Measurements from ENCODE around the gene FBXL7.

The FBXL7 gene

DNA sequence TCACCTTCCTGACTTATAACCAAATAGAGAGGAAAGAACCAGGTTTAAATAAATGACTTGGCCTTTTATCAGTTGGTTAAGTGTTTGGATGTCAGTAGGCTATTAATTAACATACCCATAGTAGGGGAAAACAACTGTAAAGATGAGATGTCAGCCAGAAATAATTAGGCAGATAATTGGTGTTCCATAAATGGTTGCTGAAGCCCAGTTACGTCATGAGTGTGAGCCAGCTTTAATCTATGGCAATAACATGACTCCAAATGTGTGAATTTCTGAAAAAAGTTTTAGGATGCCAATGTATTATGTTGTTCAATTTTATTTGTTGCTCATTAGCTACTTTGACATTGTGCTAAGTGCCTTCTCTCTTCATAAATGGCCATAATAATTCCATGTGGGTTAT is 180.5 kb downstream of the FBXL7 start:
- peak; percentile 51 for DNase-seq

DNA sequence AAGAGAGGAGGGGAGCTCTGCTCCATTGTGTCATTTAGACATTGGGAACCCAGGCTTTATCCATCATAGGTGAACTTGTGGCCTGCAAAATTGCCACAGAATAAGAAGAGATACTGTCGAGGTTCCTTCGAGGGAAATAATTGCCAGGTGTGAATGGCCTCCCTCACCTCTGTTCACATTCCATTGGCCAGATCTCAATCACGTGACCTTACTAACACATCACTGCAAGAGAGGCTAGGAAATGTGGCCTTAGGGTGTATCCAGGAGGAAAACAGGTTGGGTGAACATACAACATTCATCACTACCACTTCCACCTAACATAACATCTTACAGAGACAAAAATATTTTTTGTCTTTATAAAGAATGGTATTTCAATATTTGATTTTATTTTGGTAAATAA is 182.1 kb downstream of the FBXL7 start:
- DNase-seq = no peak

DNA sequence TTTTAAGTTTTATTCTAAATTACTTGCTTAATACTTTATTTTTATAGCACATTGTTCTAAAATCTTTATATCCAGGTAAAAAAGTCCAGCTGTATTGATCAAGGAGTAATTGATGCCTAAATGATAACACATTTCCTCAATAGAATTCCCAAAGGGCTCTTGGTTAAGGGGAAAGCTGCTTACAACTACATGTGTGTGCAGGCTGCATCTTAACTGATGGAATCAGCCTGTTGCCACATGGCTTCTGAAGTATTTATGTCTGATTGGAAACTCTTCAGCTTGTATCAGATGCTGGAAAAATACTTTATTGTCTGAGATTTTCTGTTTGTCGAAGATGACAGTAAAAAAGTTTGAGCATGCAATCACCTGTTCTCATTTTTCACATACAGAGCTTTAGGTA is 182.6 kb downstream of the FBXL7 start:
- no peak for DNase-seq

DNA sequence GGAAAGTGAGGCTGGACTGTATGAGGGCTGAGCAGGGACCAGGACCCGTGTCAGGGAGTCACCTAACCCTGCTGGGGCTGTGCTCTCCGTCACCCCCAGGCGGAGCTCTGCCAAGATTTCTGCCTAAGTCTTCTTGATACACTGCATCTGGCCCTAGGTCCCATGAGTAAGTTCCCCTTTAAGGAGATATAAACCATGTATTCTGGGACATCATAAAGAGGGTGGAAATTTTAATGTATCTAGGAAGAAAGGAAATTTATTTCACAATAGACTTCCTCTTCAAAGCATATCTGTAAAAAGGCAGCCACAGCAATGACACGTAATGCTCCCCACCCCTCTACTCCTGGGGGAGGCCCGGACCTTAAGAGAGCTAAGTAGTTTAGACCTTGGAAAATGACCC is 183.4 kb downstream of the FBXL7 start:
- no peak for DNase-seq

DNA sequence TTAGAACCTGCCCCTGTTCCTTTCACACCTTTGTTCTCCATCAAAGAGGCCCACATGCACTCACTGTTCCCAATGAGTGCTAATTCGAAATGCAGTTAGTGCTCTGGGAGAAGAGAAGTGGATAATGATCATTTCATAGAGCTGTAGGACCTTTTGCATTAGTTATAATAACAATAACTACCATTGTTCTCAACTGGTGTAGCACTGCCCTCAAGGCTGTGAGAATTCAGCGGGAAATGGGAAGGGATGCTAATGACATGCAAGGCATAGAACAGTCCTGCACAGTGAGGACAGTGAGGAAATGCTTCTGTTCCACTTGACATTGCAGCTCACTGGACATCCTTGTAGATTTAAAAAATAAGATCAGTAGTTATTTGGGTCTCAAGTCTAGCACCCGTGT is 187.4 kb downstream of the FBXL7 start:
- no peak for DNase-seq

DNA sequence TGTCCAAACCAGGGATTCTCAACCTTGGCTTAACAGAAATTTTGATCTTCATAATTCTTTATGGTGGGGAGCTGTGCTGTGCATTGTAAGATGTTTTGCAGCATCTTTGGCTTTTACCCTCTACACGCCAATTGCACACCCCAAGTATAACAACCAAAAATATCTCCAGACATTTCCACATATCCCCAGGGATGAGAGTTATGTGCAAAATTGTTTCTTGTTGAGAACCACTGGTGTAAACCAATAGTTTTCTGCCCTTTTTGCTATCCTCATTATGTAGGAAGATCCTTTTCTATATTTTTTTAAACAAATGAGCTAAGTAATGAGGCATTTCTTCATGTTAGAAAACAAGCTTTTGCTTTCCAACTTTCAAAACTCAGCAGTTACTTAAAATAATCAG is 189.9 kb downstream of the FBXL7 start:
- no peak for DNase-seq

DNA sequence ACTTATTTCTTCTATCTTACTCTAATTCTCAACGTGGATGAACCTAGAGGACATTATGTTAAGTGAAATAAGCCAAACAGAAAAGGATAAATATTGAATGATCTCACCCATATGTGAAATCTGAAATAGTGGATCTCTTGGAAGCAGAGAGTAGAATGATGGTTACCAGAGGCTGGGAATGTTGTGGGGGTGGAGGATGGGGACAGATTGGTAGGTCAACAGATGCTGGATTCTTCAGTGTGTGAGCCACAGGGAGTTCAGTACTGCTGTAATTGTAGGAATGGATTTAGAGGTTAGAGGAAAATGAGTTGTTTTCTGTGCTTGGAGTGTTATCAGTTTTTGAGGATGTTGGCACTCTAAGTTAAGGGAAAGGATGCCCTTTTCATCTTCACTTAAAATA is 190.6 kb downstream of the FBXL7 start:
- DNase-seq = peak; percentile 77

DNA sequence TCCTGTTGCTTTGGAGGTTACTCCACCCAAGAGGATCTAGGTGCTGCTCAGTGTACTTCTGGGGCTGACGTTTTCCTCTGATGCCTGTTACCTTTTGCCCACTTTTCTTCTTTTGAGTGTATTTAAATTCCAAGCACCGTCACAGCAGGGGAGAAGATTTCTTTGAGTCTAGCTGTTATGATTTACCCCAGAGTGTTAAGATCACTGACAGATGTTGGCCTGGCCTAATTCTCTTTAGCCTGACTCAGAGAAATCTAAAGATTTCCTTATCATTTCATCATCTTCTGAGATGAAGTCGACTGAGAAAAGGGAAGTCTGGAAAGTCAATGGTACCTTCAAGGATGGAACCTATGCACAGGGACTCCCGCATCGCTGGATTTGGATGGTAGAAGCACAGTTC is 191.5 kb downstream of the FBXL7 start:
- peak; percentile 93 for DNase-seq

DNA sequence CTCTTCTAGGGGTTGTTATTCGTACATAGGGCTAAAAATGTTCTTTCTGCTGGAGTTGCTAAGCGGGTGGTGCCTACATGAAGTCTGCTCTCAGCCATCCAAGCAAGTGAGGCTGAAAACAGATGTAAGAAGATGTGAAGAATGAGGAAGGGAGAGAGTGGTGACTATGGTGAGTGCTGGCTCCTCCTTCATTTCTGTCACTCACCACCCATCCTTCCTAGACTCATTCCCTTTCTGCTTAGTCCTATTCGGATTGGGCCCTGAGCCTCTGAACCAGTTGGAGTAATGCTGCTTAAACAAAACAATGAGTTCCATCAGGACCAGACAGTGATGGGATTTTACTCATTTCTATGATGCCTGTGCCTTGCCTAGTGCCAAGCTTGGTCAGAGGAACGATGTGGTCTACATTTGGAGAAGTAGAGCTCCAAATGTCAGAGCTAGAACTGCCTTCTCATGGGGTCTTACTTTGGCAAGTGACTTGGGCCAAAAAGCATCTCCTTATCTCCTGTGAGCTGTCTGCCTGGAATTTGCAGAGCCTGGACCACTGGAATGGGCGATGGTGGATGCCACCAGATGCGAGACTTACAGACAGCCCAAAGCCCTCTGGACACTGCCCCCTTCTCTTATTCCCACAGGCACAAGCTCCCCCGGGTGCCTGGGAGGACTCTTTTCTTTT is 192.9 kb downstream of the FBXL7 start:
- DNase-seq = peak; percentile 61

DNA sequence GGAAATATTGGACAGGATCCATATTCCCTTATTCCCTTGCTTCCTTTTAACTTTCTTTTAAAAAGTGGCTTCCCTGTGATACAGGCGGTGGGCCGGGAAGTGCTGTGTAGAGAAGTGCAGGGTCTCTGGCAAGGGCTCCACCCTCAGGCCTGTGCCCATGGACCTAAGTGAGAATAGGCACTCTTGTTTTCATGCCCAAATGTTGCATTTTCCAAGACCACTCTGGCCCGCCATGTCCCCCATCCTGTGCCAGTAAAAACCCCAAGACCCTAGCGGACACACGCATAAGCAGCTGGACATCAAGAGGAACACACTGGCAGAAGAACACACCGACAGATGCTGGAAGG is 193.4 kb downstream of the FBXL7 start:
- DNase-seq = no peak

DNA sequence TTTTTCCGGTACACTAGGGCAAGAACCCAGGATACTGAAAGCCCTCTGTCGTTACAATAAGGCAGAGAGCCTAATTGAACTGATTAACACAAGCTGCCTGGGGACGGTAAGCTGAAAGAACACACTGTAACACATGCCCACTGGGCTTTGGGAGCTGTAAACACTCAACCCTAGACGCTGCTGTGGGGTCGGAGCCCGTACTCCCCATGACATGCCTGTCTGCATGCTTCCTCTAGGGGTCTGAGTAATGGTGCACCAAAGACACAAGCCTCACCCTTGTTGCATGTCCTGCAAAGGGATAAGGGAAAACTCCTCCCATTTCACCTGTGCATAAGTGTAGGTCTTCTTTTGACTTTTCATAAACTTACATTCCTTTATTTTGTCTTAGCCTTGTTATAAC is 194.0 kb downstream of the FBXL7 start:
- DNase-seq = no peak

DNA sequence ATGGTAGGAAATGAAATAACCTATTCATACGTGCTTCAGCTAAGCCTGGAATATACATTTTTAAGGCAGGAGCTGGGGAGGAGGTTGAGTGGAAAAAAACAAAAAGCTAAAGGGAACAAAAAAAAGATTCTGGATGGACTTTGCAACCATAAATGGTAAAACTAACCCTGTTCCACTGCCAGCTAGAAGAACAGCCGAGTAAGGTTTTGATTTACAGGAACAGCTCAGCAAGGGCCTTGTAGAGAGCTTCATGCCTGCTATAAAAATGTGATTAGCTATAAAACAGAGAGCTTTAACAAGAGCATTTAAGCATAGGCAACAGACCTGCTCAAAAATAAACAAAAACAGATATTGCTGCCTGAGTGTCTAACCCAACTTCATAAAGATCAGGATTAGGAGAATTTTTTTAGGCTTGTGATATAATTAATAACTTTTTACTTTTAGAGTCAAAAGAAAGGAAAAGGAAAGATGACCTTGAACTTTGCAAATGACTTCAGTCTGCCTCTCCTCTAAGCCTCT is 194.8 kb downstream of the FBXL7 start:
- peak; percentile 86 for DNase-seq

DNA sequence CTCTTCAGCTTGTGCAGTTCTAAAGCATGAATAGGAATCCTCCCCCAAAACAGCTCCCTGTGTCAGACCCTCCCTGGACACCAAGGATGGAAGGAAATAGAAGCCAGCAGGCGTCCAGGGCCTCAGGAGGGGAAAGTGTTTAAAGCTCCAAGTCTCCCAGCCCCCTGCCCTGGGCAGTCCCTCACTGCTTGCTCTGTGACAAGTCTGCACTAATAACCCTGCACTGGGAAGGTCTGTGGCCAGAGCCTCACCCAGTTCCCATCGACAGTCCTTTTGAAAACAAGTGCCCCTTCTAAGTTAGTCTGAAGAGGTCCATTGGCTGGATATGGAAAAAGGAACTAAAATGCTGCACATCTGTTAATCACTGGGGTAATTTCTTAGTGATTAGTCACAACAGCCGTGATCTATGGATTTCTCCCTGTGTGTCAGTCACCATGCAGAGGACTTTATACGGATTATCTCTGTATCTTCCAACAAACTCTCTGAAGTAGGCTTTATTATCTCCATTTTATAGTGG is 195.3 kb downstream of the FBXL7 start:
- DNase-seq = peak; percentile 85

DNA sequence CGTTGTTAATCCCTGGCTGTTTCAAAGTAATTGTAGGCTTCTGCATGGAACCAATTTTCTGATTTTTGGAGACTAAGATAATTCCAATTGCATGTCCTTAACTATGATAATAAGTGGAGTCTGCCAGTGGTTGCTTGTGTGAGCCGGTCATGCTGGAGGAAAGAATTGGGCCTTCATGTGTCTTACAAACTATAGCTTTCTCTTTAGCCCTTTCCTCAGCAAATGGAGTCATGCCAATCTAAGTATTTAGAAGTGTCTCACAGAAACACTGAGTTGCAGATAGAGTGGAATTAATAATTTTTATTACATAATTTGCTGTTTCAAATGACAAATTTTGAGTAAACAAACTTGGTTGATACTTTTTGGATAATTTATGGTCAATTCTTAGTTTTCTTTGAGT is 200.4 kb downstream of the FBXL7 start:
- no peak for DNase-seq

DNA sequence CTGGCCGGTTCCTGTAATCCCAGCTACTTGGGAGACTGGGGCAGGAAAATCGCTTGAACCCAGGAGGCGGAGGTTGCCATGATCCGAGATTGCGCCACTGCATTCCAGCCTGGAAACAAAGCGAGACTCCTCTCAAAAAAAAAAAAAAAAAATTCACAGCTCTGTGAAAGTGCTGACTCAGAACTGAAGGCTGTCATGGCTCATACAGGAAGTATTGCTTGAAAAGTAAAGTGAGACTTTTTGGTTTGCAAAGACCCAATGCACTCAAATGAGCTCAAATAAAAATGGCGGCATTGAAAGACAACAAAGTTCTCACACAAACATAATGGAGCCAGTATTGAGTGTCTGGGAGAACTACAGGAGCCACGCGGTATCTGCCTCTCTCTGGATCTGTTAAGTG is 202.1 kb downstream of the FBXL7 start:
- DNase-seq = peak; percentile 75

DNA sequence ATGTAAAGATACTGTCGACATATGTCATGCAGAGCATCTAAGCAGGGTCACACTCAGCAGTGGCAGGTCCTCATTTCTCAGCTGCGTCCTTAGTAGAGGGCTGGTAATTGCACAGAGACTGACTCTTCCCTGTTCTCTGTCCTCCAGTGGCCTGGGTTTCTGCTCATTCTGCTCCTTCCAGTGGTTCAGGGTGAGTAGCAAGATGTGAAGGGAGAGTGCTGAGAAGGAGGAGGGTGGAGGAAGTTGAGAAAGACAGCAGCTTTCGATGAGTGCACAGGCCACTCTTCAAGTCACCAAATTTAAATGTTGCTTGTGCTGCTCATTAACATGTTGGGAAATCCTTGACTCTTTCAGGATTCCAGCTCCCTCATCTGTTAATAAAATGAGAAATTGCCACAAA is 203.9 kb downstream of the FBXL7 start:
- DNase-seq = peak; percentile 58

DNA sequence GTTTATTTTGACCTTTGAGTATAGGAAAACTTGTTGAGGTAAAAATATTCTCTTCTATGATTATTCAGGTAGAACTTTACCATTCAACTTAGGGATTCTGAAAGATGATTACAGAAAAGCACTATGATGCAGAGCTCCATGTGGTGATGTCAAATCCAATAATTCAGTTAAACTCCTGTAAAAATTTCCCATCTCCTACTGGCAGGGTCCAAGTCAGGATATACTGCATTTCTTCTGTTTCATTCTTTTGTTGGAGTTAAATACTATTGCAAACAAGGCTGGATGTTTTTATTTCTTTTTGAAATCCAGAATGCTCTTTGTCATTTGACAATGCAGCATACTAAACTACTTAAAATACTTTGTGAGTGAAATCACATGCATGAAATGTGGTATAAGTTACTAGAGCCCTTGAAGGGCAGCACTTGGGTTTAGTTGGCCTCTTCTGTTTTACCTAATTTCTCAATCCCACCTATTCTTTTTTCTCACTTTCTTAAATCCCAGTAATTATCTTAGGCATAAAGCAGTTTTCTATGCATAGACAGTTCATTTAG is 204.5 kb downstream of the FBXL7 start:
- peak; percentile 74 for DNase-seq

DNA sequence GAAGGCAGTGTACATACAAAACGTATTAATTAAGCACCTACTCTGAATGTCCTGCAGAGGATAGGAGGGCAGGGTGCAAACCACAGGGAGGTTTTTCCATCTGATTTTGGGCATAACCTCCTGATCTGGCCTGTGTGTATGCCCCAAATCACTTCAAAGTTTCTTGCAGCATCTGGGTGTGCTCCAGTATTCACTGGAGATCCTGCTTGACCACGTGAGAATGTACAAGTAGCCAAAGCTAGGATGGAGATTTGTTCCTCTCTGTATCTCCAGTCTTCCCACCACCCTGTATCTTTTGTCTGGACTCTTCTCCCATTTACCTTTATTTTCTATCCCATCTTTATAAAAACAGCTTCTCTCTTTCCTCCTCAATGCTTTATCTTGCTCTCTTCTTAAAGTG is 207.7 kb downstream of the FBXL7 start:
- no peak for DNase-seq

DNA sequence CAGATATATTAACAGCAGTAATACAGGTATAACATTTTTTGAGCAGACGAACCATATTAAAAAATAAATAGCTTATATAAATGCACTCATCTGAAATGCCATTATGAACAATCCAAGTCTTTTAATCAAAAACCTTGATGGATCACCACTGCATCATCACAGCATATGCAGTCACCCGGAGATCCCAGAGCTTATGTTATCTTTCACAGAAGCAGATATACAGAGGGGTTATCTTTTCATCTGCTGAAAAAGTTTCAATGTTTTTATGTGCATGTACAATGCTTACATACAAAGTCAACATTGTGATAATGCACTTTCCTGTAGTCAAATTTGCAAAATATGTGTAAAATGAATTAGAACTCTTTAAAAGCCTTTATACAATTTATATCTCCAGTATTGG is 211.9 kb downstream of the FBXL7 start:
- DNase-seq = no peak

DNA sequence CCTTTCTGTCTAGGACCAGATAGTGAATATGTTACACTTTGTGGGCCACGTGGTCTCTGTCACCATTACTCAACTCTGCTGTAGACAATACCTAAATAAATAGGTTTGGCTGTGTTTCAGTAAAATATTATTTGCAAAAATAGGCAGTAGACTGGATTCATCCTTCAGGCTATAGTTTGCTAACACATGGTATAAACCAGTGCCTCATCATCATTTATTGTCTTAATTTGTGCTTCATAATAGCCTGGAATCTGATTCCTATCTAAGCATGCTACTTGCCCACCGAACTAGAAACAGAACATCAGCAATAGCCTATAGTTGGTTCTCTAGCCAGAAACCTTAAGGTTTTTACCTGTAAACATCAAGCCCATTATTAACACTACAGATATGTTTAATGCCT is 215.6 kb downstream of the FBXL7 start:
- DNase-seq = no peak

DNA sequence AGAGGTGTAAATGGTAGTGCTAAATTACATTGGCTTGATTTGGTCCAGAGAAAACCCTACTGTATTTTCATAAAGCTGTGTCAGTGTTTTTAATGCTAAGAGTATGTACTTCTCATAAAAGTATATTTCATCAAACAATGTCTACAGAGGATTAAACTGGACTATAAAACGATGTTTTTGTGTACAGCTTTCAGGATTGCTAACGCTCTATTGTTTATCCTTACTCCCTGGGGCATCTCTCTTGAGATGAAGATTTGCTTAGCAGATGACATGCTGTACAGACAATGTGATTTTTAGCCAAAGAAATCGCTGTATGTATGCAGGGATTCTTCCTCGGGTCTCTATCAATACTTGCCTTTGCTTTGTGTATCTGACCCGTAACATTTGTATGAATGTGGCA is 216.0 kb downstream of the FBXL7 start:
- DNase-seq = no peak

DNA sequence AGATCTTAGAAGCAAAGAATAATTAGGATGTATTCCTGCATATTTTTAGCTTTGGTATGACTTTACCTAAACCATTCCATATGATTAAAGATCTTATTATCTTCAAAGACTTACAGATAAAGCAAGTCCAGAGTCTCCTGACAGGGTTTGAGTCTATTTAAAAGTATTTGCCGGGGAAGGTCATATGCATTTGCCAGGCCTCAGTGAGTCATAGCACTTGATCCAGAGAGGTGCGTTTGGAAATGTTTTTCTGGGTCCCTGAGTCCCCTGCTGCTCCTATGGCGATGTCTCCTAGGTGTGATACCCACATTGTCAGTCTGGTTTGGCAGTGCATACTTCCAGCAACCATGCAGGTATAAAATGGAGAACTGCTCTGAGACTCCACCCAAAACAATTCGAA is 217.0 kb downstream of the FBXL7 start:
- no peak for DNase-seq

DNA sequence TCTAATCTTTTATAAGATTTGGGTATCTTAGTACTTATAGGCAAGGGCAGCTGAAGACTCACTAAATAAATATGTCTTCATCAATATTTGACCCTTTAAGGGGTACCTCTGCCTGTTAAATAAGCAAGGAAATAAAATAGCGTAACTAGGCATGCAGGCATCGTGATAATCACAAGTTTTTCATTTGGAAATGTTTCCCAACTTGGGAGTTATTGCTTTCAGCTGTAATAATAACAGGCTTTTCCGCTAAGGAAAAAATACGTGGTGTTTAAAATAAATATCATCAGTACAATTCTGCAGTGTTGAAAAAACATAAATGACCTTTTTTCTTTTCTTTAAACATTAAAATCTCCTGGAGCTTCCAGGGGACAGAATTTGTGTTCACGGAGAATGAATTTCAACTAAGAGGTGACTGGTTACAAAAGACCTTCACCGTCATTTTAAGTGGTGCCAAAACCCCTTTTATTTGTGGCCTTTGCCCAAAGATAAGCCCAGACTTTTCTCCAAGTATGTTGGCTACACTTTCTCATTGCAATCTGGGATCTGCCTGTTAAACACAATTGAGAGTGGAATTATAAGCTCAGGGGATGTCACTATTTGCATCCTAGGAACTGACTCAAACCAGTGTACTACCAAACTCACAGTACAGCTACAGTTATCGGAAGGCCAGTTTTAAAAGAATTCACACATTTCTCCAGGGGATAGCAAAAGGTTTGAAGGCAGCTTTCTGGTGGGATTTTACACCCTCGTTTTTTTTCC is 218.6 kb downstream of the FBXL7 start:
- DNase-seq = no peak

DNA sequence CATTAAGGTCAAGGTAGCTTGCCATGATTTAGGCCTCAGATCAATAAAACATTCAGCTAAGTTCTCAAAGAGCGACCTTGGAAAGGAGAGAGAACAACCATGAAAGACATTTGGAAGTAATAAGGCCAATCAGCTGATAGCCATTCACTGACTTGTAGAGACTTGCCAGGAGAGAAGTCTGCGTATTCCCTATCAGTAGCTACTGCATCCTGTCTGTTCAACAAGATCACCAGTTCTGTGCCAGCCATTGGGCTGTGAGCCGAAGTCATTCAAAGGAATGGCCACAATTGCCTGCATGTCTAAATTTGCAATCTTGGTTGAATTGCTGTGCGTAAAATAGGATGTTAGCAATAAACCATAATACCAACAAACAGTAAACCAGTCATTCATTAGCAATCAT is 219.8 kb downstream of the FBXL7 start:
- DNase-seq = no peak
